SK-N-SH (cell line): Measurements from ENCODE around the gene S100A4.

Experiments
- FOXM1 ChIP-seq: IDR thresholded peaks from 2 replicates; pipeline ENCODE4 v1.4.0; 2012; ENCODE audit warnings: low read depth, mild to moderate bottlenecking
- RCOR1 ChIP-seq: fragments of 150-350 bp; IDR thresholded peaks from 2 replicates; pipeline ENCODE4 v1.6.1; 2017; ENCODE audit warnings: antibody characterized with exemption, low read length
- RFX5 ChIP-seq: IDR thresholded peaks from 2 replicates; pipeline ENCODE4 v1.6.1; 2012; ENCODE audit warnings: mild to moderate bottlenecking, improper control_type of control experiment, low read length
- SMC3 ChIP-seq: IDR thresholded peaks from 2 replicates; pipeline ENCODE4 v1.6.1; 2012; ENCODE audit warnings: low read depth, low read length, improper control_type of control experiment
- YY1 ChIP-seq: IDR thresholded peaks from 2 replicates; pipeline ENCODE4 v1.4.0; 2012; ENCODE audit warnings: low read depth, mild to moderate bottlenecking
- ZBTB33 ChIP-seq: IDR thresholded peaks from 2 replicates; pipeline ENCODE4 v1.4.0; 2012; ENCODE audit warnings: low read depth, borderline replicate concordance
- TF ChIP-seq, protein P1 (sequence below): fragments of 200-600 bp; sonication (generic); IDR thresholded peaks from 2 replicates; pipeline ENCODE4 v1.6.1; 2017; ENCODE audit warnings: antibody characterized with exemption, mild to moderate bottlenecking, moderate library complexity
- TF ChIP-seq, protein P2 (sequence below): IDR thresholded peaks from 2 replicates; pipeline ENCODE4 v1.4.0; 2012; ENCODE audit warnings: low read depth

DNA sequence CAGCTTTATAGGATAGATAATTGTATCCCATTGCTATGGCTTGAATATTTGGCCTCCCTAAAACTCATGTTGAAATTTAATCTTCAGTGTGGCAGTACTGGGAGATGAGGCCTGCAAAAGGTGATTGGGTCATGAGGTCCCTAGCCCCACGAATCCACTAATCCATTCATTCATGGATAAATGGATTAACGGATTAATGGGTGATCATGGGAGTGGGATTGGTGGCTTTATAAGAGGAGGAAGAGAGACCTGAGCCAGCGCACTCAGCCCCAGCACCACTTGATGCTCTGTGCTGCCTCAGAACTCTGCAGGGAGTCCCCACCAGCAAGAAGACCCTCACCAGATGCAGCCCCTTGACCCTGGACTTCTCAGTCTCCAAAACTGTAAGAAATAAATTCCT, 41.8 kb downstream of the S100A4 start:
- TF ChIP-seq YY1 = no peak
- TF ChIP-seq, protein P1, sequence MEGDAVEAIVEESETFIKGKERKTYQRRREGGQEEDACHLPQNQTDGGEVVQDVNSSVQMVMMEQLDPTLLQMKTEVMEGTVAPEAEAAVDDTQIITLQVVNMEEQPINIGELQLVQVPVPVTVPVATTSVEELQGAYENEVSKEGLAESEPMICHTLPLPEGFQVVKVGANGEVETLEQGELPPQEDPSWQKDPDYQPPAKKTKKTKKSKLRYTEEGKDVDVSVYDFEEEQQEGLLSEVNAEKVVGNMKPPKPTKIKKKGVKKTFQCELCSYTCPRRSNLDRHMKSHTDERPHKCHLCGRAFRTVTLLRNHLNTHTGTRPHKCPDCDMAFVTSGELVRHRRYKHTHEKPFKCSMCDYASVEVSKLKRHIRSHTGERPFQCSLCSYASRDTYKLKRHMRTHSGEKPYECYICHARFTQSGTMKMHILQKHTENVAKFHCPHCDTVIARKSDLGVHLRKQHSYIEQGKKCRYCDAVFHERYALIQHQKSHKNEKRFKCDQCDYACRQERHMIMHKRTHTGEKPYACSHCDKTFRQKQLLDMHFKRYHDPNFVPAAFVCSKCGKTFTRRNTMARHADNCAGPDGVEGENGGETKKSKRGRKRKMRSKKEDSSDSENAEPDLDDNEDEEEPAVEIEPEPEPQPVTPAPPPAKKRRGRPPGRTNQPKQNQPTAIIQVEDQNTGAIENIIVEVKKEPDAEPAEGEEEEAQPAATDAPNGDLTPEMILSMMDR = no peak
- TF ChIP-seq RCOR1 = no peak
- no peak for TF ChIP-seq SMC3
- no peak for TF ChIP-seq ZBTB33
- TF ChIP-seq, protein P2, sequence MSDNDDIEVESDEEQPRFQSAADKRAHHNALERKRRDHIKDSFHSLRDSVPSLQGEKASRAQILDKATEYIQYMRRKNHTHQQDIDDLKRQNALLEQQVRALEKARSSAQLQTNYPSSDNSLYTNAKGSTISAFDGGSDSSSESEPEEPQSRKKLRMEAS = no peak
- no peak for TF ChIP-seq FOXM1
- TF ChIP-seq RFX5 = no peak
